Vein endothelial cell (primary cell): ENCODE measurements around the gene KCNS1. TPM values are rescaled to one million over a fixed set of nuclear protein-coding genes. Genes with fewer than 3 reads are reported as not detected.

Experiments
- total RNA-seq: library from RNA; depleted of rRNA; stranded (reverse); fragments of >200 nt; gene quantifications from 2 replicates; pipeline ENCODE4 v1.2.3, GENCODE V29; 2012

KCNS1 gene, protein sequence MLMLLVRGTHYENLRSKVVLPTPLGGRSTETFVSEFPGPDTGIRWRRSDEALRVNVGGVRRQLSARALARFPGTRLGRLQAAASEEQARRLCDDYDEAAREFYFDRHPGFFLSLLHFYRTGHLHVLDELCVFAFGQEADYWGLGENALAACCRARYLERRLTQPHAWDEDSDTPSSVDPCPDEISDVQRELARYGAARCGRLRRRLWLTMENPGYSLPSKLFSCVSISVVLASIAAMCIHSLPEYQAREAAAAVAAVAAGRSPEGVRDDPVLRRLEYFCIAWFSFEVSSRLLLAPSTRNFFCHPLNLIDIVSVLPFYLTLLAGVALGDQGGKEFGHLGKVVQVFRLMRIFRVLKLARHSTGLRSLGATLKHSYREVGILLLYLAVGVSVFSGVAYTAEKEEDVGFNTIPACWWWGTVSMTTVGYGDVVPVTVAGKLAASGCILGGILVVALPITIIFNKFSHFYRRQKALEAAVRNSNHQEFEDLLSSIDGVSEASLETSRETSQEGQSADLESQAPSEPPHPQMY
- total RNA-seq, result 0.19 and 0.33 TPM in 2 replicates

DNA sequence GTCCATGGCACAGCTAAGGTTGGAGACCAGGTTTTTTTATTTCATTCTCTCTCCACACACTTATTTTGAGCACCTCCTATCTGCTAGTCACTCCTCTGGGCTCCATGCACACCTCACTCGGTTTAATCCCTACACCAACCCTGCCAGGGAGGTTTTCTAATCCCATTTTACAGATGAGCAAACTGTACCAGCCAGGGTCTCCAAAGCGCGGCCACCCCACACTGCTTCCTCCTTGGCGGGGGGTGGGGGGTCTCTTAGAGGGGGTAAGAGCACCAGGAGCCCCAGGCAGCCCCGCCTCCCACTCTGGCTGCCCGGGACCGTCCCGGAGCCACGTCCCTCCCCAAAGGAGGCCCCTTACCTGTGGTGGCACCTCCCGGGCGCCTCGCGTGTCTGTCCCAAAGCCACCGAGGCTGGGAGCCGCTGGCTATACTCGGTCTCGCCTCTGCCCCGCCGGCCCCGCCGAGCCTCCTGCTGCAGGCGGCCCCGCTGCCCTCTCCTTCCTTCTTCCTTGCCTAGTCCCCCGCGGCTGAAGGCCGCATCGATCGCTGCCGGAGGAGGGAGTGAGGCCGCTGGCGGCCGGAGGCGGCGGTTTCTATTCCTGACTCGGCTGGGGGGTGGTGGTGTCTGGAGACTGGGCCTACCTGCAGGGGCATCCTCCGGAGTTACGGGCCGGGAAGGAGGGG is at the start of gene KCNS1:
TSS of gene KCNS1 (minus strand) at position 565 of the 683 bp plus-strand sequence. CDS start 1,891 bp downstream, outside the sequence.

DNA sequence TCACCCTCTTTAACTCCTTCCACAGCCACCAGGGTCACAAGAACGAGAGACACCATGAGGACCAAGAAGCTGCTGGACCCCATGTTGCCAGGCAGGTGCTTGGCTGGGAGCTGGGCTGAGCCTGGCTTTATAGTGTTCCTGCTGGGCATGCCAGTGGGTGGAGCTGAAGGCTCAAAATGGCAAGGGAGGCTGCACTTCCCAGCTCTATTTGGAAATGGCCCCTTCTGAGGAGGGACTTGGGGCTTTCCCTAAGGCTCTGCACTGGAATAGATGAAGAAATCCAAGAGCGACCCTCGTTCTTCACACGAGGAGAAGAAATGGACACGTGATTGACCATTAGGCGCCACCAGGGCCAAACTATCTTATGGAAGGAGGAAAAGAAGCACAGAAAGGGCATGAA is 23.4 kb upstream of the KCNS1 start, which contains the start of gene WFDC12:
TSS of gene WFDC12 (minus strand) at position 101 of the 400 bp plus-strand sequence. CDS start at position 83, 18 bp downstream.

DNA sequence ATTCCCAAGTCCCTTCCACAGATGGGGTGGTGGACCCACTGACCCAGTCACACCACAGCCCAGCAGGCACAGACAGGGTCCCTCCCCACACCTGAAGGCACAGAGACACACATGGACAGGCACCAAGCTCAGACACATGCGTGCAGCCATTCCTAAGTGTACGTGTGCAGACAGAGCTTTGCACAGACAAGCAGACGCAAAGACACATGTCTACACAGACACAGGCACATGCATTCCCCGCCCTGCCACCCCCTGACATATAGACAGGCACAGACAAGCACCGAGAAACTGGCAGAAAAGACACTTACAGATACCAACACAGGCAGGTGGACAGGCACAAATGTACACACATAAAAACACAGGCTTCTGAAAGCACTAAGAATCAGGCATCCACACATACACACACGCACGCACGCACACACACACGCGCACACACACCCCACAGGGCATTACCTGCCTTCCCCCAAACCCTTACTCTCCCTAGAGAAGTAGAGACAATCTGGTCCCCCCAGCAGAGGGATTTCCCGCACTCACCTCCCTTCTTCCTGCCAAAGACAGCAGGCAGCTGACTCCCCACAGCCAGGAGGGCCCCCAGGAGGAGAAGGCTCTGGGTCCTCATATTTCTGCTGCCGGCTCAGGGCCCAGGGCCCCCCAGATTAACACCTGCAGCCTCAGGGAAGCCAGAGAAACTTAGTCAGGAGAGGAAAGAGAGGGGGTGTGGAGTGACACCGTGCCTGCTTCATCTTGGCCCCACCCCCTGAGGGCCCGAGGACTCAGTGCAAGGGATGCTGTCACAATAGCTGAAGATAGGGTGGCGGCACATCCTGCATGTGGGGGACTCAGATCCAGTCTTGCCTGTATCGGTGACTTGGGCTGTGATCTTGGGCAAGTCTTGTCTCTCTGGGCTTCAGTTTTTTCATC is 13.8 kb upstream of the KCNS1 start, which contains the start of gene WFDC5:
TSS of gene WFDC5 (minus strand) at position 710 of the 921 bp plus-strand sequence. CDS start at position 619, 91 bp downstream.

Other genes with a start within 250 kb of the KCNS1 start
- 114 and 161 TPM in 2 replicates for gene YWHAB, start 215.4 kb downstream of the KCNS1 start, total RNA-seq
- gene PABPC1L, start 191.1 kb downstream of the KCNS1 start, total RNA-seq, result 1.3 and 1.4 TPM in 2 replicates
- gene TOMM34, start 140.7 kb downstream of the KCNS1 start, total RNA-seq, result 33.3 and 44.5 TPM in 2 replicates
- gene STK4, start 134.6 kb downstream of the KCNS1 start, total RNA-seq, result 24.5 and 29.7 TPM in 2 replicates
- gene WFDC5, start 14.0 kb upstream of the KCNS1 start, total RNA-seq, result not detected in 2 replicates
- gene WFDC12, start 23.3 kb upstream of the KCNS1 start, total RNA-seq, result not detected in 2 replicates
- gene PI3, start 73.8 kb upstream of the KCNS1 start, total RNA-seq, result not detected in 2 replicates
- gene SEMG1, start 105.9 kb upstream of the KCNS1 start, total RNA-seq, result not detected in 2 replicates
- not detected in 2 replicates for gene SEMG2, start 120.2 kb upstream of the KCNS1 start, total RNA-seq
- not detected in 2 replicates for gene SLPI, start 153.4 kb upstream of the KCNS1 start, total RNA-seq
- not detected in 2 replicates for gene RBPJL, start 205.7 kb upstream of the KCNS1 start, total RNA-seq
- gene MATN4, start 207.2 kb upstream of the KCNS1 start, total RNA-seq, result 0.33 TPM in 1 of 2 replicates, not detected in the other
- 36.8 and 59.1 TPM in 2 replicates for gene SDC4, start 247.3 kb upstream of the KCNS1 start, total RNA-seq